AG20443 (cell line): ENCODE results near the gene STX8.

ENCODE experiments used
- DNase-seq: peaks from one replicate; pipeline ENCODE4 v3.0.0; 2012; ENCODE audit warnings: low spot score, mixed read lengths

STX8 gene

DNA sequence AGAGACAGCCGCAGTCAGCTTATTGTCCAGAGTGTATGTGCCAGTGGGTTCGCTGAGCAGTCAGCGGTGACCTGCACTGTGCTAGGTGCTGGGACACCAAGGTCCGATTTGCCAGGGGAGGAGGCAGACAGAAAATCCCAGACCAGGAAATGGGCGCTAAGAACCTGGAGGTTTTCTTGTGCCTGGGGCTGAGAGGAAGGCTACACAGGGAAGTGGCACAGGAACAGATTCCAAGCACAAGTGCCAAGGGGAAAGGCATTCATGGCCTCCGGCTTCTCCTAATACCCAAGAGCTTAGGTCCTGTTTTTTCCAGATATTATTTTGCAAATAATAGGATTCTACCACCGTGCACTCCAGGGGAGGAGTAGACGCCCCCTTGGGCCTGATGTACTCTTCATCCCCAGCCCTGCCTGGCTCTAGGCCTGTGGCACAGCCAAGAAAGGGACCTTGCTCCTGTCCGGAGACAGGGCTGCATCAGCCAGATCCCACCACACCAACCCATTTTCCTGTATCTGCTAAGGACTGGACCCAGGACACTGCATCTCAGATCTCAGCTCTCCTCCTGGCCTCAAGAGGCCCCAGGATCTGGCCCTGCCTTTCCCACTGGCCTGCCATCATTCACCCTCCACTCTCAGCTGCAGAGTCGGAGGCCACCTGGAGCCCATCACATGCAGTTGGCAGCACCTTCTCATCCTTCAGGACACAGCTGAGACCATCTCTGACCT is 367.1 kb downstream of the STX8 start:
- no peak for DNase-seq

DNA sequence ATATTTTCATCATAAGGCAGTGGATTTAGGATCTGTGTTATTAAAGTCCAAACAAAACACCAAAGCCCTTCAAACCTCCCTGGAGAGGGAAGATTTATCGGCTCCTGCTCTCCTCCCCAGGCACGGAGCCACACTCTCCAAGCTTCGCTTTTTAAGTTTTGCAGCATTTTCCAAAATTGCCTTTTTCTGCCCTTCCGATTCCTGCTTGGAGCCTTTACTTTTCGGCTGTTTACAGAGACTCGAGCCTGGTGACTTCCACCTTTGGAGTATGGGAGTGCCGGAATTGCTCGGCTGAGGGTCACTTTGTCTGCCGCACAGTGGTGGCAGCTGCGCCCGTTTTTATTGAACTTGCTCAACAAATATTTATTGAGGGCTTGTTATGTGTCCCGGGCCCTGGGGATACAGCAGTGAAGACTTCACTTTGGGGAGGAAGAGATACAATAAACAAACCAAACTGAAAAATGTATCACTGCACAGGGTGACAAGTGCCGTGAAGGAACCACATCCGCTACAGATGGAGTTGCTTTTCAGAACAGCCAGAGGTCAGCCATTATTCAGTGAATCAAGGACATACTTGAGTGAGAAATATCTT is 368.8 kb downstream of the STX8 start:
- no peak for DNase-seq

DNA sequence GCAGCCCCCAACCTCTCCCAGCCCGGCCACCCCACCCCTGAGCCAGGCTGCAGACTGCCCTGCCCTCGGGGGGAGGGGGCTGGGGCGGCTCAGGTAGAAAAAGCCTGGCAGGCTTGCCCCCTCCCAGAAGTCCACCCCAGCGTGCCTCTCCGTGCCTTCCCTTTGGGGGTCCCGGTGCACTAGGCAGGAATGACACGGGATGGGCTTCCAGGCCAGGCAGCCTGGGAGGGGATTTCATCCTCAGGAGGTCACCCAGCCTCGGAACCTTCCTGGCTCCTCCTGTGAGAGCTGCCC is 369.3 kb downstream of the STX8 start:
- no peak for DNase-seq

DNA sequence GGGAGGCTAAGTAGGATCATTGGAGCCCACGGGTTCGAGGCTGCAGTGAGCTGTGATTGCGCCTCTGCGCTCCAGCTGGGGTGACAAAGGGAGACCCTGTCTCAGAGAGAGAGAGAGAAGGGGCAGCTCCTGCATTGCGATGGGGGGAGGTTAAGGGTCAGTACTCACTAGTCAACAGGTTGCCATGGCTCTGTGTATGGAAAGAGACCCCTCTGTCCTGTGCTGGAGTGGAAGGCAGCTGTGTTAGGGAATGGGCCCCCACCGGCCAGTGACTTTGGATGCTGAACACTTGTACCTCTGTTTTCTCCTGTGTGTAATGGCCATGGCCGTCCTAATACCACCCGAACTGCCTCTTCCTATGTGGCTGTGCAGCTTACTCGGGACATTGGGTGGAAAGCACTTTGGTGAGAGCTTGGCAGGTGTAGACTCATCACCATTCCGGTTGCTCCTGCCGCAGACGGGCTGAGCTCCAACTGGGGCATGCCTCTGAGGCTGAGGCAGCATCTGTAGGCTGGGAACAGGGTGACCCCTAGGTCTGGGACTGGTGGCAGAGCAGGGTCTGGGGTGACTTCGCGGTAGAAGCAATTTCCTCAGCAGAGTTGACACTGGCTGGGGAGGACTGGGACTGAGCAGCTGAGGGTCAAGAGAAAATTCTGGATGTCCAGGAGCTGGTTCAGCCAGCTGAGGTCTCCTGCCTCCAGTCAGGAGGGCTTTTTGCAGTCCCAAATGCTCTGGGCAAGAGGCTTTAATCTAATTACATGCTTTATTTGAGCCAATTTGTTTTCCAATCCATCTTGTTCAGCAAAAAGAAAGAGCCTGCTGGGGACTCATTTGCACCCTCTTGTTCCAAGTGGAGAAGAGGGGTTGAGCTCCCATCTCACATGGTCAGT is 369.9 kb downstream of the STX8 start:
- no peak for DNase-seq

DNA sequence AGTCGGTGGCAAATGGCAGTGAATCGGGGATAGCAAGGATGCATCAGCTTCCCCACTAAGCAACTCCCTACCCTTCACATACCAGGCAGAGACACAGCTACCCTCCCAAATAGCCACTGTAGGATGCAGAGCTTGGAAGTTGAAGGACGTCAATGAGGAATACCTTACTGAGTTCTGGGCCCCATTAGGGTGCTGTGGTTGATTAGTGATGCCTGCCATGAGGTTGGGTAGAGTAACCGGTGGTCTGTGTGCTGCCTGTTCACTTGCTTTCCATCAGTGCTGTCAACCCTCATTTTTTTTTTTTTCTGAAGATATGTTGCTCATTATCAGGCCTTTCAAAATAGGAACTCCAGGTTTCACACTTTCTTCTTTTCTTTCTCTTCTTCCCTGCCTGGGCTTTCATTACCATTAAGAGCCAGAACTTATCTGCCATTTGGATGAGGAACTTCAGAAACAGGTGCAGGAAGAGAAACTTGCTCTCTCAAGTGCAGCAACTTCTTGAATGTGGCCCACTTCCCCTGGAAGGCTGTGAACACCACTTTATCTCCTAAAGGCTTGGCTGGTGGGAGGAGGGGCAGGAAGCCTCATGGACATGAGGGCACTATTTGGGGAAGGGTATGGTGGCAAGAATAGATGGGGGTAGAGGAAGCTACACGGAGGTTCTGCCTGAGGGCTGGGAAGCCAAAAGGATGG is 370.8 kb downstream of the STX8 start:
- no peak for DNase-seq

DNA sequence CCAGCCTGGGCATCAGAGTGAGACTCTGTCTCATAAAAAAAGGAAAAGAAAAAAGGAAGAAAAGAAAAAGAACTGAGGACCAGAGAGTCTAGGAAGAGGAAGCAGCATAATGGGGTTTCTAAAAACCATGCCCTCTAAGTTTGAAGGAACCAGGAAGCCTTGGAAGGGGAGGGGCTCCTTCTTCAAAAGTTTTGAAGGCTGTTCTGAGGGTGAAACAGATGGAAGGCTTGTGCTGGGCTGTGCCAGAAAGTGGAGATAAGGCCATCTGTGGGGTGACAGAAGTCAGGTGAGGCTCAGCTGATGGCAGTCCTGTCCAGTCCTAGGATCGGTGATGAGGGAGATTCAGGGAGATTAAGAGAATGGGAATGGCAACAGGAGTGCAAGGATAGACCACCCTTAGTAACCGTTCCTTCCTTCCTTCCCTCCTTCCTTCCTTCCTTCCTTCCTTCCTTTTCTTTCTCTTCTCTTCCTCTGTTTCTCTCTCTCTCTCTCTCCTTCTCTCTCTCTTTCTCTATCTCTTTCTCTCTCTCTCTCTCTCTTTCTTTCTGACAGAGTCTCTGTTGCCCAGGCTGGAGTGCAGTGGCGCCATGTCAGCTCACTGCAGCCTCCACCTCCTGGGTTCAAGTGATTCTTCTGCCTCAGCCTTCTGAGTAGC is 371.7 kb downstream of the STX8 start:
- DNase-seq: no peak

DNA sequence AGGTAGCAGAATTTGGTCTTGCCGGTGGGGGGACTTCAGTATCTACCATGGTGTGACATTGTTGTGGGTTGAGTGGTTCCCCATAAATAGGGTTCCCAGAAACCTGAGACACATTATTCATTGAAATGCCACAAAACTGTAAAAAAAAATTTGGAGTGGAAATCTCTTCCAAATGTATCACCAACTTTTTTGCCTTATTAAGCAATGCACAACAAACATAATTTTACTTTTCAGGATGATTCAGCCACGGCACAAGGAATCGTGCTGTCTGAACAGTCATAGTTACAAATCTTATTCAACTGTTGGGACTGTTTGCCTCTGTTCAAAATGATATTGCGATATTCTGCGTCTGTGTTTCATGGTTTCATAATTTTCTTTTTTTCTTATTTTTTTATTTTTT is 373.1 kb downstream of the STX8 start:
- peak; percentile 65 for DNase-seq

DNA sequence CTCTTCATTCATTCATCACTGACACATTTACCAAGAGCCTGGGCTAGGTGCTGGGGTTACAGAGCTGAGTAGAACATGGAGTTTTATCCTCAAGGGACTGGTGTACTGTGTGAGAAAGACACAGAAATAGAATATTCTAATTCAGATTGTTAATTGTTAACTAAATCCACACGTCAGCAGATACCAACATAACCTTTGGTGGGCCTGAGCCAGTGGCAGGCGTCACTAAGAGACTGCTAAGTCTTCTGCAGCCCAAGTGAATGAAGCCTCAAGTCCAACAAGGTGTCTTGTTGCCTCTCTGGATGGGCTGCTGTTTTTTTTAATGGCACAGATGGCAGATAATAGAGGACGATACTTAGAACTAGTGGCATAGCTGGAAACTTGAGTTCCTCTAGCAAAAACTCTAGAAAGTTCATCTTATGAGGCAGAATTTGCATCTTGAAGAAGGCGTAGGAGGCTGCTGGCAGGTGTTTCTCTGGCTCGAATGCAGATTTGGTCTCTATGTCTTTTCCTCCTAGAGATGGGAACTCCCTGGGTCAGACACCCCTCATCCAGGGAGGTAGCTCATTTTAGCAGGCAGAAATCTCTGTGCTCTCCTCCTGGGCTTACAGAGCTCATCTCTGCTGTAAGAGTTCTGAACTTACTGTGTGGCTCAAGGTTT is 374.8 kb downstream of the STX8 start:
- DNase-seq: no peak
